Fibroblast of villous mesenchyme (primary cell): ENCODE measurements around the gene ELP4. TPM values are rescaled to one million over a fixed set of nuclear protein-coding genes. Genes with fewer than 3 reads are reported as not detected.

ENCODE experiments used
- DNase-seq: peaks from one replicate; pipeline ENCODE4 v3.0.0-alpha.2; 2010; ENCODE audit warnings: low read depth
- H3K4me3 ChIP-seq: 2 replicates; pipeline ENCODE4 v1.5.1; 2011; ENCODE audit warnings: low read depth, mild to moderate bottlenecking, low read length
- total RNA-seq: library from RNA; depleted of rRNA; stranded (reverse); fragments of >200 nt; gene quantifications from 2 replicates; pipeline ENCODE4 v1.2.3, GENCODE V29; 2012
- TF ChIP-seq, protein P1 (sequence below): IDR thresholded peaks from 2 replicates; pipeline ENCODE4 v1.5.1; 2012; ENCODE audit warnings: low read depth, mild to moderate bottlenecking, low read length; ENCODE audit not compliant: insufficient read depth

ELP4 gene
- total RNA-seq, 1 donor = 19.0 TPM

DNA sequence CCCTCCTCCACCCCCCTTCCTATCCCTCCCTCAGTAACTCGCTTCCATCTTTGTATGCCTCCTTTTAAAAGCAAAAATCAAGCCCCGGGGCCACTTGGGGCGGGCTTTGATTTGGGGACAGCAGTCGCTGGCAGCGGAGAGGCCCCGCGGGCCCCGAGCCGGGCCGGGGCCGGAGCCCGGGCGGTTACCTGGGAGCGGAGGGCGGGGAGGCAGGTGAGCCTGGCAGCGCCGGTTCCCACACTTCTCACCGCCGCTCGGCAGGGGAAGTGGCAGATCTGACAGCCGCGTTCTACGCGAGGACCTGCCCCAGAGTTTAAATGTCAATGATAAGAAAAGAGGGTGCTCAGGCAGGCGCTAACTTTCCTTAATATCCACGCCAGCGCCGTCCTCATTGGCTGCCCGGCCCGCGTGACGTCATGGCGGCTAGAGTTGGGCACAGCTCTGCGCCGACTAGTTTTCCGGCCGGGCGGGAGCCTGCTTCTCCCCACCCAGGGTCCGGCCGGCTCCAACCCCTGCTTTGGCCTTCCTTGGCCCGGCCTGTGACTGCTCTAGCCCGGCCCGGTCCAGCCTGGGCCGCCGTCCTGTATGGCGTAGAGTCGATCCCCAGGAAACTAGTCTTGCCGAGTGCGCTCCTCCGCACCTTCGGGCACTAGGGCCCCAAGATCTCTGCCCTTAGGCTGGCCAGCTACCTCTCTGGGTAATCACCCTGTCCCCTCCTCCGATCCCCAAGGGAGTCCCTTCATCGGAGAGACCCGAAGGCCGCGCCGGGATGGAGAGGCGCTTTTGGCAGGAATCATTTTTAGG, 308.3 kb downstream of the ELP4 start:
- no peak overlapping the region for H3K4me3 ChIP-seq
- no peak for DNase-seq
- TF ChIP-seq, protein P1, sequence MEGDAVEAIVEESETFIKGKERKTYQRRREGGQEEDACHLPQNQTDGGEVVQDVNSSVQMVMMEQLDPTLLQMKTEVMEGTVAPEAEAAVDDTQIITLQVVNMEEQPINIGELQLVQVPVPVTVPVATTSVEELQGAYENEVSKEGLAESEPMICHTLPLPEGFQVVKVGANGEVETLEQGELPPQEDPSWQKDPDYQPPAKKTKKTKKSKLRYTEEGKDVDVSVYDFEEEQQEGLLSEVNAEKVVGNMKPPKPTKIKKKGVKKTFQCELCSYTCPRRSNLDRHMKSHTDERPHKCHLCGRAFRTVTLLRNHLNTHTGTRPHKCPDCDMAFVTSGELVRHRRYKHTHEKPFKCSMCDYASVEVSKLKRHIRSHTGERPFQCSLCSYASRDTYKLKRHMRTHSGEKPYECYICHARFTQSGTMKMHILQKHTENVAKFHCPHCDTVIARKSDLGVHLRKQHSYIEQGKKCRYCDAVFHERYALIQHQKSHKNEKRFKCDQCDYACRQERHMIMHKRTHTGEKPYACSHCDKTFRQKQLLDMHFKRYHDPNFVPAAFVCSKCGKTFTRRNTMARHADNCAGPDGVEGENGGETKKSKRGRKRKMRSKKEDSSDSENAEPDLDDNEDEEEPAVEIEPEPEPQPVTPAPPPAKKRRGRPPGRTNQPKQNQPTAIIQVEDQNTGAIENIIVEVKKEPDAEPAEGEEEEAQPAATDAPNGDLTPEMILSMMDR = no peak

DNA sequence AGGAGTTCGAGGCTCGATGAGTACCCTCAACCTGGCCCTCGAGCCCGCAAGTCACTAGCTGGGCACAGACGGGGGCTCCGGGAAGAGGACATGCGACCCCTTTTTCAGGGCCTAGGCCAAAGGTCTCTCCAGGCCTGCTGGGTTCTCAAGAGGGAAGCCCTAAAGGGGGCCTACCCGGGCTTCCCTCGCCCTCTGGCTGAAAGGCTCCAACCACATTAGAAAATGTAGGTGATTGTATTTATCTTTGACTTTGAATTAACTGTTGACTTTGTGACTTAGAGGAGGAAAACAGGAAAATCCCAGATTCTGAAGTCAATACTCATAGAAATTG, 308.8 kb downstream of the ELP4 start:
- H3K4me3 ChIP-seq = no peak overlapping the region
- DNase-seq = no peak
- TF ChIP-seq, protein P1 = no peak

DNA sequence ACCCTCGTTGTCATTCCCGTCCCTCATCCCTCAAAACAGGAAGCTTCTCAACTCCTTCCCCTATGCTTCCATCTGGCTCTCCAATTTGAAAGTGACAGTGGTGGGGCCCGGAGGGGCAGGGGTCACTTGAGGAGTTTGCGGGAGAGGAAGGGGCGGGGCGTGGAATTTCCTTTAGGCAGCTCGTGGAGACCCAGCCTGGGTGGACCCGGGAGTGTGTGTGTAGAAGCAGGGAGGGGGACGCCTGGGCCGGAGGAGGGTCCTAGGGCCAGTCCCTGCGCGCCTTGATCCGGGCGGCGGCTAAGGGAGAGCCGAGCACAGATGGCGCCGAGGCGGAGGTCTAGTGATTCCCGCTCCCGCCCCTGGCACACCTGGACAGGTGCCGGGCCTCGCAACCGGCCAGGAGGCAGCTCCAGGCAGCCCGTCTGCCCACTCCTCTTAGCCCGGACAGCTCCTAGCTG, 309.3 kb downstream of the ELP4 start:
- no peak for DNase-seq

DNA sequence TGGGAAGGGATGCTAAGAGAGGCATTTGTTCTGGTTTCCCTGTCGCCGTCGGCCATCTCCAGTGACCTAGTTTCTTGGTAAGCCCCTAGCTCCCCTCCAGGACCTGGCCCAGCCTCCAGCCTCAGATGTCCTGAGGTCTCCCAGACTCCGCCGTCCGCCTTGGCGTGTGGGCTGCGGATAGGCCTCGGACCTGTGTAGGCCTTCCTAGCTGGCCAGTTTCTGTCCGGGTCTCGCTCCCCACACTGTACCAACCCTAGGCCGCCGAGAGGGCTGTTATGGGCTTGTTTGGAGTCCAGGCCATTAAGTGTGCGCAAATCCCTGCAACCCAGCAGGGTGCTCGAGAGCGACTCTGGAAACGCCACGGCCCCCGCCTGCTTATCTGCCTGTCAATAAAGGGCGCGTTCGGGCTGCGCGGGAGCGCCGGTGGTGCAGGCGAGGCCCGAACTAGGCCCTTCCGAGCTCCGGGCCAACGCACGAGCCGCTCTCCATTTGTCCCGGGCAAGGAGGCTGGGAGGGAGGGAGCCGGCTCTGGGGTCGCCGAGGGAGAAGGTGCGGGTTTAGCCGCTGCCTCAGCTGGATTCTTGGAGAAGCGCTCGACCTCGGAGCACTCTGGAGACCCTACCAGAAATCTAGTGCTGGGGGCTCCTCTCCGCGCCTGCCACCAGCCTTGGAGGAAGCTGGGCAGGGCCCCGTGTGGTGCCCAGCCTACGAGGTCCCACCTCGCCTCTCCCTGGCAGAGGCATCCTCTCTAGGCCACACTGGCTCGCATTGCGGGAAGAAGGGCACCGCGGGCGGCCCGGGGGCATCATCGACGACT, 310.3 kb downstream of the ELP4 start:
- H3K4me3 ChIP-seq = no peak overlapping the region
- TF ChIP-seq, protein P1 = no peak
- no peak for DNase-seq

More for the DNA sequence above, 309.3 kb downstream of the ELP4 start:
- no peak overlapping the region for H3K4me3 ChIP-seq
- TF ChIP-seq, protein P1 = no peak

DNA sequence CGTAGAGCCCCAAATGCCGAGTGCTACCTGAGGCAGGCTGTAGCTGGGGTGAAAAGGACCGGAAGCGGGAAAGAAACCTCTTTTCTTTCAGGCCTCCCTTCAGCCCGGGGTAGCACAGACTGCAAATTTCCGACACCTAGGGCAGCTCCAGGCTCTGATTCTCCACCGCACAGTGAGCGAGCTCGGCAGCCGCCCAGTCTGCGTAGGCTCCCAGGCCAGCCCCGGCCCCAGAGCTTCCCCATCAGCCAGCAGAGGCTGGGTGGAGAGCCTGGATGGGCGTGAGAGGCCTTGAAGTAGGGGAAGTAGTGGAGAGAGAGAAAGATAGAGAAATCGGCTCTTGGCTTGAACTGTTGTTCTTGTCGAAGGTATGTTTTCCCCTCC, 310.9 kb downstream of the ELP4 start:
- no peak overlapping the region for H3K4me3 ChIP-seq
- TF ChIP-seq, protein P1 = no peak
- no peak for DNase-seq

DNA sequence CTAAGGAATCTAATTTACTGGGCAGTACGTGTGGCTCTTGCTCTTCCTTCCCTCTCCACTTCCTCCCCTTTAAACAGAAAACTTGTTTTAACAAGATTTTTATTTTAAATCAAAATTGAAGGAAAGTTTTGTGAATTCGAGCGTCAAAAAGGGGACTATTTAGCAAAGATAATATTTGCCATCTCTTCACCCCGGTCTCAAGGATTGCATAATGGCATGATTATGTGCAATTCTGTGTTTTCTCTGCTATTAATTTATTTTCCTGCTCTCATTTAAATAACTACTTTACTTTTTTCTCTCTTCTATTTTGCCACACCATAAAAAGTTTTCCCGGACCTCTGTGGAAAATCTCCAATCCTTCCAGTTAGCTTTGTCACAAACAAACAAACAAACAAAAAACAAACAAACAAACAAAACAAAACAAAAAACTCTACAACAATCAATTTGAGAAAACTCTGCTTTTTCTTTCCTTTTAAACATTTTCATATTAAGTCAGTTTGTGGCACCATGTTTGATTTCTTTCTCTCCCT, 311.7 kb downstream of the ELP4 start:
- no peak for DNase-seq
- TF ChIP-seq, protein P1 = no peak
- H3K4me3 ChIP-seq = no peak overlapping the region
